Endothelial cell of umbilical vein (primary cell): ENCODE measurements around the gene ST6GAL2. TPM values are rescaled to one million over a fixed set of nuclear protein-coding genes. Genes with fewer than 3 reads are reported as not detected.

ENCODE experiments used
- BruUV-seq: library from RNA; stranded (reverse); fragments of 400-500 nt; replicated peaks from 2 replicates; lab custom pipeline; 2021; lab: Mats Ljungman, UMichigan
- CTCF ChIA-PET: fragments of 300-600, 350-600 bp; sonication (Branson Sonifier 250); formaldehyde crosslinking; loops from one replicate; lab custom pipeline; 2021; ENCODE audit warnings: antibody characterized with exemption, inconsistent platforms; lab: Charles Lee
- POLR2A ChIA-PET: fragments of 300-600, 350-600 bp; sonication (Branson Sonifier 250); formaldehyde crosslinking; loops from one replicate; lab custom pipeline; 2021; ENCODE audit warnings: antibody characterized with exemption, inconsistent platforms; lab: Charles Lee
- DNase-seq: peaks from one replicate; pipeline ENCODE4 v3.0.0-alpha.2; 2011; ENCODE audit warnings: low read depth, low spot score
- FAIRE-seq: peaks from 2 replicates; lab custom pipeline; 2011; peaks lifted over from hg19 to GRCh38; lab: Jason Lieb, UNC
- H2AFZ ChIP-seq: 2 replicates; pipeline ENCODE4 v1.6.0; 2012; ENCODE audit warnings: low read depth, low read length, control low read depth, inconsistent platforms
- H3K27ac ChIP-seq: 2 replicates; pipeline ENCODE4 v1.5.1; 2011; ENCODE audit warnings: low read depth, mild to moderate bottlenecking, control low read depth, low read length, moderate library complexity; ENCODE audit not compliant: insufficient read depth
- H3K27me3 ChIP-seq, 2 experiments: 2 replicates each; pipeline versions ENCODE4 v1.6.0 to v1.6.1; 2011; ENCODE audit warnings: low read length in 2 of 2, mixed read lengths in 1 of 2; ENCODE audit not compliant: control insufficient read depth in 2 of 2, insufficient read depth in 2 of 2
- H3K36me3 ChIP-seq, 2 experiments: 2 replicates in 1 of 2; 3 replicates in 1 of 2; pipeline ENCODE4 v1.5.1; 2011; ENCODE audit warnings: low read length in 2 of 2, mild to moderate bottlenecking in 1 of 2, moderate library complexity in 1 of 2; ENCODE audit not compliant: control insufficient read depth in 2 of 2, insufficient read depth in 2 of 2; ENCODE audit errors: extremely low read depth in 1 of 2
- H3K4me1 ChIP-seq: 3 replicates; pipeline ENCODE4 v1.5.1; 2011; ENCODE audit warnings: mild to moderate bottlenecking, low read length; ENCODE audit not compliant: control insufficient read depth, insufficient read depth; ENCODE audit errors: extremely low read depth
- H3K4me2 ChIP-seq: 2 replicates; pipeline ENCODE4 v1.6.1; 2011; ENCODE audit warnings: low read length, control low read depth, mixed read lengths; ENCODE audit not compliant: insufficient read depth
- H3K4me3 ChIP-seq, 3 experiments: fragments of 200-600 bp in 1 of 3; sonication (generic), shearing (Covaris generic) in 1 of 3; replicated peaks in 1 of 3; 2 replicates each; pipeline ENCODE4 v1.5.1; 2011 to 2016; ENCODE audit warnings: control low read depth in 3 of 3, low read length in 3 of 3, mild to moderate bottlenecking in 2 of 3, inconsistent platforms in 1 of 3, low read depth in 1 of 3, moderate library complexity in 1 of 3; ENCODE audit not compliant: insufficient read depth in 1 of 3
- H3K79me2 ChIP-seq: 2 replicates; pipeline ENCODE4 v1.6.0; 2012; ENCODE audit warnings: low read length, inconsistent platforms; ENCODE audit not compliant: control insufficient read depth, insufficient read depth
- H3K9ac ChIP-seq: replicated peaks from 2 replicates; pipeline ENCODE3; 2011; ENCODE audit warnings: low read length, control low read depth; ENCODE audit not compliant: insufficient read depth; ENCODE audit errors: extremely low read depth
- H3K9me1 ChIP-seq: replicated peaks from 3 replicates; pipeline ENCODE4 v1.6.0; 2011; ENCODE audit warnings: mild to moderate bottlenecking, low read length; ENCODE audit not compliant: control insufficient read depth, insufficient read depth; ENCODE audit errors: extremely low read depth
- H3K9me3 ChIP-seq: replicated peaks from 2 replicates; pipeline ENCODE4 v1.5.1; 2012; ENCODE audit warnings: low read length, inconsistent platforms; ENCODE audit not compliant: control insufficient read depth, insufficient read depth
- H4K20me1 ChIP-seq: replicated peaks from 2 replicates; pipeline ENCODE3; 2011; ENCODE audit warnings: mild to moderate bottlenecking, low read length; ENCODE audit not compliant: control insufficient read depth, insufficient read depth; ENCODE audit errors: extremely low read depth
- CTCF ChIP-seq, 2 donors: IDR thresholded peaks; 1 replicate in 1 of 2; 2 replicates in 1 of 2; pipeline ENCODE4 v1.5.1; 2011; ENCODE audit warnings: low read length in 2 of 2, mild to moderate bottlenecking in 2 of 2, moderate library complexity in 2 of 2, control low read depth in 1 of 2, inconsistent platforms in 1 of 2, low read depth in 1 of 2; ENCODE audit not compliant: insufficient read depth in 1 of 2; ENCODE audit errors: extremely low read depth in 1 of 2
- EZH2 ChIP-seq: IDR thresholded peaks from 2 replicates; pipeline ENCODE4 v1.6.1; 2012; ENCODE audit warnings: borderline replicate concordance, low read depth, mild to moderate bottlenecking, moderate library complexity, low read length, inconsistent platforms; ENCODE audit not compliant: severe bottlenecking
- FOS ChIP-seq: IDR thresholded peaks from 2 replicates; pipeline ENCODE4 v1.6.1; 2011; ENCODE audit warnings: mild to moderate bottlenecking, low read length, moderate library complexity, borderline replicate concordance; ENCODE audit not compliant: insufficient read depth
- GATA2 ChIP-seq: IDR thresholded peaks from 2 replicates; pipeline ENCODE4 v1.7.0; 2011; ENCODE audit warnings: low read depth, mild to moderate bottlenecking, moderate library complexity, mixed read lengths, low read length; ENCODE audit not compliant: insufficient read length, insufficient read depth
- JUN ChIP-seq: IDR thresholded peaks from 2 replicates; pipeline ENCODE4 v1.6.1; 2011; ENCODE audit warnings: borderline replicate concordance, low read depth; ENCODE audit not compliant: insufficient read length, insufficient read depth
- MAX ChIP-seq: IDR thresholded peaks from 2 replicates; pipeline ENCODE4 v1.6.1; 2011; ENCODE audit not compliant: insufficient read depth, insufficient read length
- MYC ChIP-seq: IDR thresholded peaks from one replicate; pipeline ENCODE4 v1.6.1; 2011; ENCODE audit warnings: mild to moderate bottlenecking, low read depth, low read length
- POLR2A ChIP-seq: IDR thresholded peaks from 2 replicates; pipeline ENCODE4 v1.6.1; 2012; ENCODE audit warnings: low read depth, mild to moderate bottlenecking, control low read depth, low read length
- POLR2AphosphoS5 ChIP-seq: IDR thresholded peaks from 2 replicates; pipeline ENCODE4 v1.6.1; 2012; ENCODE audit warnings: low read depth, mild to moderate bottlenecking, control low read depth, low read length, moderate library complexity; ENCODE audit not compliant: insufficient read depth
- dilution Hi-C: fragments of 300-500 bp; cut with MboI; formaldehyde crosslinking; loops from one replicate; pipeline ENCODE4 v1.15.0; 2019; ENCODE audit warnings: low sequenced_read_pairs; ENCODE audit not compliant: extremely low pct_ligation_motif_present
- intact Hi-C: fragments of 100-400 bp; cut with micrococcal nuclease; formaldehyde crosslinking; loops from one replicate; pipeline ENCODE4 v1.10.0; 2022
- polyA plus RNA-seq, 4 experiments: library from polyadenylated mRNA; depleted of rRNA in 3 of 4; stranded (reverse) in 3 of 4; unstranded in 1 of 4; fragments of >200 nt; gene quantifications; 2 replicates each; pipeline versions ENCODE4 v1.2.1 to v1.2.3, GENCODE V29; 2011 to 2012; ENCODE audit warnings: missing spikeins in 1 of 4
- total RNA-seq: library from RNA; stranded (reverse); gene quantifications from 2 replicates; pipeline ENCODE4 v1.2.3, GENCODE V29; 2021

ST6GAL2 gene
- total and polyA plus RNA-seq, 2 donors (not counting 3 experiments of a cell fraction or from before 2014, with no cell fraction given) = not detected

GRCh38 chr2:106831816-106832569 lies 54.0 kb downstream of the ST6GAL2 start:
- DNase-seq = no peak
- ChIA-PET CTCF (no interaction called here), POLR2A (no interaction called here)
- H3K27ac ChIP-seq = no peak overlapping the region
- no peaks in the 10 kb centered on the region for H3K79me2 ChIP-seq
- no TSS peak for BruUV-seq
- no peak overlapping the region for H2AFZ ChIP-seq
- H3K9me3 ChIP-seq = peaks cover 6% of the 10 kb centered on the region
- no peak for TF ChIP-seq MAX
- no peak for TF ChIP-seq EZH2
- TF ChIP-seq CTCF (IDR thresholded peaks at IDR 0.05; ENCODE audit: extremely low read depth in 1 of 2, insufficient read depth in 1 of 2, low read depth in 1 of 2, low read length in 2 of 2) = no peak
- no peak for TF ChIP-seq FOS
- no peak for TF ChIP-seq POLR2AphosphoS5
- TF ChIP-seq MYC = no peak
- TF ChIP-seq POLR2A = no peak
- TF ChIP-seq JUN = no peak
- TF ChIP-seq GATA2 = no peak
- intact Hi-C loops (no loop called here), dilution Hi-C loops (no loop called here)
- no peaks in the 10 kb centered on the region for H3K4me1 ChIP-seq
- no peak for FAIRE-seq
- no peaks in the 10 kb centered on the region for H3K9me1 ChIP-seq
- H3K27me3 ChIP-seq = no peaks in the 10 kb centered on the region
- no peaks in the 10 kb centered on the region for H4K20me1 ChIP-seq
- no peaks in the 10 kb centered on the region for H3K36me3 ChIP-seq
- H3K4me3 ChIP-seq = no peak overlapping the region
- H3K9ac ChIP-seq = no peak overlapping the region
- H3K4me2 ChIP-seq = no peak overlapping the region
